Activated T-helper 17 cell treated with anti-CD3 and anti-CD28 coated beads, Interleukin-2, amount 50 U/mL, for 72 hours (primary cell): ENCODE measurements around the gene TPCN2. TPM values are rescaled to one million over a fixed set of nuclear protein-coding genes. Genes with fewer than 3 reads are reported as not detected.

Experiments used
- ATAC-seq: fragments of 150-1000 bp; cut with Tn5 transposase; replicated peaks from 2 replicates; pipeline ENCODE4 v1.10.0; 2021; ENCODE audit warnings: mild to moderate bottlenecking, moderate library complexity
- H3K27ac Mint-ChIP-seq: one replicate; pipeline ENCODE4 v1.8.0; 2022; ENCODE audit warnings: mixed read lengths
- H3K27me3 Mint-ChIP-seq: one replicate; pipeline ENCODE4 v1.8.0; 2022; ENCODE audit warnings: mixed read lengths
- H3K36me3 Mint-ChIP-seq: one replicate; pipeline ENCODE4 v1.8.0; 2022; ENCODE audit warnings: low read depth, mild to moderate bottlenecking, mixed read lengths
- H3K4me1 Mint-ChIP-seq: one replicate; pipeline ENCODE4 v1.8.0; 2022; ENCODE audit warnings: mixed read lengths
- H3K4me3 Mint-ChIP-seq: one replicate; pipeline ENCODE4 v1.8.0; 2022; ENCODE audit warnings: mild to moderate bottlenecking, mixed read lengths
- H3K9me3 Mint-ChIP-seq: one replicate; pipeline ENCODE4 v1.8.0; 2022; ENCODE audit warnings: mixed read lengths
- total RNA-seq, 2 donors: library from RNA; stranded (reverse); gene quantifications; one replicate each; pipeline ENCODE4 v1.2.3, GENCODE V29; 2022

TPCN2 gene
- total RNA-seq, 2 donors from 2014 or later = 12.8 to 15.9 TPM

GRCh38 chr11:69165775-69166174 lies 117.0 kb downstream of the TPCN2 start:
- no peak for ATAC-seq
- H3K4me1 Mint-ChIP-seq = peaks cover 19% of the 10 kb centered on the region
- H3K36me3 Mint-ChIP-seq = no peaks in the 10 kb centered on the region
- H3K27me3 Mint-ChIP-seq = peaks cover 18% of the 10 kb centered on the region
- H3K9me3 Mint-ChIP-seq = peaks cover 8% of the 10 kb centered on the region
- no peak overlapping the region for H3K4me3 Mint-ChIP-seq
- H3K27ac Mint-ChIP-seq = no peak overlapping the region

- Mint-ChIP-seq H3K27ac (peak overlapping the region; percentile 83), H3K4me1 (peaks cover 19% of the 10 kb centered on the region), H3K36me3 (no peaks in the 10 kb centered on the region), H3K27me3 (peaks cover 18% of the 10 kb centered on the region), H3K9me3 (peaks cover 8% of the 10 kb centered on the region), H3K4me3 (peak overlapping the region; percentile 73)
- peak; percentile 98 for ATAC-seq
Observed at GRCh38 chr11:69166218-69167115, 117.7 kb downstream of the TPCN2 start.

GRCh38 chr11:69167130-69167915 lies 118.6 kb downstream of the TPCN2 start:
- peaks cover 18% of the 10 kb centered on the region for H3K27me3 Mint-ChIP-seq
- no peaks in the 10 kb centered on the region for H3K36me3 Mint-ChIP-seq
- ATAC-seq = no peak
- peak overlapping the region; percentile 73 for H3K4me3 Mint-ChIP-seq
- peak overlapping the region; percentile 83 for H3K27ac Mint-ChIP-seq
- peaks cover 8% of the 10 kb centered on the region for H3K9me3 Mint-ChIP-seq
- H3K4me1 Mint-ChIP-seq = peaks cover 19% of the 10 kb centered on the region

- Mint-ChIP-seq H3K4me1 (peaks cover 19% of the 10 kb centered on the region), H3K27ac (peak overlapping the region; percentile 83), H3K27me3 (peaks cover 17% of the 10 kb centered on the region), H3K9me3 (peaks cover 2% of the 10 kb centered on the region), H3K4me3 (no peak overlapping the region), H3K36me3 (no peaks in the 10 kb centered on the region)
- ATAC-seq = no peak
Observed at GRCh38 chr11:69167916-69168691, 119.4 kb downstream of the TPCN2 start.

- Mint-ChIP-seq H3K9me3 (no peaks in the 10 kb centered on the region), H3K4me1 (peaks cover 19% of the 10 kb centered on the region), H3K4me3 (no peak overlapping the region), H3K27ac (peak overlapping the region; percentile 54), H3K36me3 (no peaks in the 10 kb centered on the region), H3K27me3 (peaks cover 14% of the 10 kb centered on the region)
- no peak for ATAC-seq
Observed at GRCh38 chr11:69169479-69169878, 120.7 kb downstream of the TPCN2 start.

- Mint-ChIP-seq H3K27me3 (peaks cover 7% of the 10 kb centered on the region), H3K36me3 (no peaks in the 10 kb centered on the region), H3K27ac (no peak overlapping the region)
Observed at GRCh38 chr11:69170704-69171103, 122.0 kb downstream of the TPCN2 start.

GRCh38 chr11:69171476-69172240 lies 122.9 kb downstream of the TPCN2 start:
- no peaks in the 10 kb centered on the region for H3K36me3 Mint-ChIP-seq
- H3K27me3 Mint-ChIP-seq = peaks cover 7% of the 10 kb centered on the region
- no peaks in the 10 kb centered on the region for H3K9me3 Mint-ChIP-seq
- H3K4me3 Mint-ChIP-seq = no peak overlapping the region
- no peak for ATAC-seq
- H3K4me1 Mint-ChIP-seq = peaks cover 11% of the 10 kb centered on the region
- H3K27ac Mint-ChIP-seq = no peak overlapping the region

More at GRCh38 chr11:69170704-69171103, 122.0 kb downstream of the TPCN2 start:
- Mint-ChIP-seq H3K9me3 (no peaks in the 10 kb centered on the region), H3K4me1 (peaks cover 15% of the 10 kb centered on the region), H3K4me3 (no peak overlapping the region)
- ATAC-seq = no peak

GRCh38 chr11:69172674-69173073 lies 123.9 kb downstream of the TPCN2 start:
- peak; percentile 21 for ATAC-seq
- Mint-ChIP-seq H3K4me3 (no peak overlapping the region), H3K27me3 (peaks cover 3% of the 10 kb centered on the region), H3K4me1 (peaks cover 3% of the 10 kb centered on the region), H3K36me3 (no peaks in the 10 kb centered on the region), H3K9me3 (no peaks in the 10 kb centered on the region), H3K27ac (no peak overlapping the region)

- no peak overlapping the region for H3K4me3 Mint-ChIP-seq
- H3K27me3 Mint-ChIP-seq = no peaks in the 10 kb centered on the region
- no peaks in the 10 kb centered on the region for H3K36me3 Mint-ChIP-seq
Observed at GRCh38 chr11:69173331-69173730, 124.6 kb downstream of the TPCN2 start.

GRCh38 chr11:69173925-69174581 lies 125.3 kb downstream of the TPCN2 start:
- Mint-ChIP-seq H3K4me3 (no peak overlapping the region), H3K9me3 (no peaks in the 10 kb centered on the region), H3K27me3 (peaks cover 3% of the 10 kb centered on the region), H3K4me1 (no peaks in the 10 kb centered on the region), H3K27ac (no peak overlapping the region), H3K36me3 (no peaks in the 10 kb centered on the region)
- no peak for ATAC-seq

More at GRCh38 chr11:69173331-69173730, 124.6 kb downstream of the TPCN2 start:
- Mint-ChIP-seq H3K4me1 (no peaks in the 10 kb centered on the region), H3K9me3 (no peaks in the 10 kb centered on the region), H3K27ac (no peak overlapping the region)
- ATAC-seq = no peak

- H3K36me3 Mint-ChIP-seq = no peaks in the 10 kb centered on the region
- H3K4me3 Mint-ChIP-seq = no peak overlapping the region
- no peaks in the 10 kb centered on the region for H3K4me1 Mint-ChIP-seq
- peaks cover 3% of the 10 kb centered on the region for H3K27me3 Mint-ChIP-seq
- no peaks in the 10 kb centered on the region for H3K9me3 Mint-ChIP-seq
- ATAC-seq = no peak
- no peak overlapping the region for H3K27ac Mint-ChIP-seq
Observed at GRCh38 chr11:69174841-69175240, 126.1 kb downstream of the TPCN2 start.

GRCh38 chr11:69178819-69179482 lies 130.2 kb downstream of the TPCN2 start:
- no peak overlapping the region for H3K4me3 Mint-ChIP-seq
- no peak overlapping the region for H3K27ac Mint-ChIP-seq
- ATAC-seq = no peak
- H3K4me1 Mint-ChIP-seq = no peaks in the 10 kb centered on the region
- H3K27me3 Mint-ChIP-seq = peaks cover 8% of the 10 kb centered on the region
- H3K36me3 Mint-ChIP-seq = no peaks in the 10 kb centered on the region
- H3K9me3 Mint-ChIP-seq = no peaks in the 10 kb centered on the region

- H3K36me3 Mint-ChIP-seq = no peaks in the 10 kb centered on the region
- H3K27ac Mint-ChIP-seq = no peak overlapping the region
- no peaks in the 10 kb centered on the region for H3K4me1 Mint-ChIP-seq
- no peak for ATAC-seq
- H3K27me3 Mint-ChIP-seq = peaks cover 8% of the 10 kb centered on the region
- H3K9me3 Mint-ChIP-seq = no peaks in the 10 kb centered on the region
- H3K4me3 Mint-ChIP-seq = no peak overlapping the region
Observed at GRCh38 chr11:69180226-69180625, 131.5 kb downstream of the TPCN2 start.
